ENCODE results near the gene DPP6.
"Not testable (repeated sequence)": the region's sequence is repeated elsewhere in the genome, so short reads cannot be mapped to it uniquely, and the experiment has no call there.

Gene DPP6

DNA sequence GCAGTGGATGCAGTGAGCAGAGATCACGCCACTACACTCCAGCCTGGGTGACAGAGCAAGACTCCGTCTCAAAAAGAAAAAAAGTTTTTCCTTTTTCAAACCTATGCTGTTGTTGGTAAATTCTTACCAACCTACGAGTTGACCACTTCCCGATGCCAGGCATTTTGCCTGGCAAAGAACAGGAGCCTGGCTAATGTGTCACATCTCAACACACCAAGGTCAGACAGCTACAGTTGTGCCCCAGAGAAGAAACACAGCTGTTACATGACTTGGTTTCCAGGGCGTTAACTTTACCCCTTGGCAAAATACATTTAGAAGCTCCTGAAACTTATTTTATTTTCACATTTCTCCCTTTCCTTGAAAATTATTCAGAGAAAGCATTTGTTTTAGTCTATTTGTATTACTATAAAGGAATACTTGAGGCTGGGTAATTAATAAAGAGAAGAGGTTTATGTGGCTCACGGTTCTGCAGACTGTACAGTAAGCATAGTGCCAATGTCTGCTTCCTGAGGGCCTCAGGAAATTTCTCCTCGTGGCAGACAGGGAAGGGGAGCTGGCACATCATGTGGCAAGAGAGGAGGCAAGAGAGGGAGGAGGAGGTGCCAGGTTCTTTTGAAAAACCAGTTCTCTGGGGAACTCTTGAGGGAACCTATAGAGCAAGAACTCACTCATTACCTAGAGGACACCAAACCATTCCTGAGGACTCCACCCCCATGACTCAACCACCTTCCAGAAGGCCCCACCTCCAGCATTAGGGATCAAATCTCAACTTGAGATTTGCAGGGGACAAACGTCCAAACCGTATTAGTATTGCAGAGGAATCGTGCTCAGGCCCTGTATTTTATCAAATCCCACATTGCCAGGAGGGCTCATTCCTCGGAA, 867.4 kb downstream of the DPP6 start:
- TF ChIP-seq, protein P1, sequence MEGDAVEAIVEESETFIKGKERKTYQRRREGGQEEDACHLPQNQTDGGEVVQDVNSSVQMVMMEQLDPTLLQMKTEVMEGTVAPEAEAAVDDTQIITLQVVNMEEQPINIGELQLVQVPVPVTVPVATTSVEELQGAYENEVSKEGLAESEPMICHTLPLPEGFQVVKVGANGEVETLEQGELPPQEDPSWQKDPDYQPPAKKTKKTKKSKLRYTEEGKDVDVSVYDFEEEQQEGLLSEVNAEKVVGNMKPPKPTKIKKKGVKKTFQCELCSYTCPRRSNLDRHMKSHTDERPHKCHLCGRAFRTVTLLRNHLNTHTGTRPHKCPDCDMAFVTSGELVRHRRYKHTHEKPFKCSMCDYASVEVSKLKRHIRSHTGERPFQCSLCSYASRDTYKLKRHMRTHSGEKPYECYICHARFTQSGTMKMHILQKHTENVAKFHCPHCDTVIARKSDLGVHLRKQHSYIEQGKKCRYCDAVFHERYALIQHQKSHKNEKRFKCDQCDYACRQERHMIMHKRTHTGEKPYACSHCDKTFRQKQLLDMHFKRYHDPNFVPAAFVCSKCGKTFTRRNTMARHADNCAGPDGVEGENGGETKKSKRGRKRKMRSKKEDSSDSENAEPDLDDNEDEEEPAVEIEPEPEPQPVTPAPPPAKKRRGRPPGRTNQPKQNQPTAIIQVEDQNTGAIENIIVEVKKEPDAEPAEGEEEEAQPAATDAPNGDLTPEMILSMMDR (conservative IDR thresholded peaks at IDR 0.05; ENCODE audit: low read depth, low read length): no peak

DNA sequence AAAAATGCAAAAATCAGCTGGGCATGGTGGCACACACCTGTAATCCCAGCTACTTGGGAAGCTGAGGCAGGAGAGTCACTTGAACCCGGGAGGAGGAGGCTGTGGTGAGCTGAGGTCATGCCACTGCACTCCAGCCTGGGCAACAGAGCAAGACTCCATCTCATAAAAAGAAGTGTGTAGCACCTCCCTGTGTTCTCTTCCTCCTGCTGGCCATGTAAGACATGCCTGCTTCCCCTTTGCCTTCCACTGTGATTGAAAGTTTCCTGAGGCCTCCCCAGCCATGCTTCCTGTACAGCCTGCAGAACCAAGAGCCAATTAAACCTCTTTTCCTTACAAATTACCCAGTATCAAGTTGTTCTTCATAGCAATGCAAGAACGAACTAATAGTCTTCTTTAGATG, 870.3 kb downstream of the DPP6 start:
- H2AFZ ChIP-seq (ENCODE audit: low read depth); H4K20me1 ChIP-seq (ENCODE audit: insufficient read depth); H3K27ac ChIP-seq; H3K4me3 ChIP-seq (IDR thresholded peaks at IDR 0.05; ENCODE audit: insufficient read depth, low read depth, low read length); H3K4me2 ChIP-seq; H3K27me3 ChIP-seq (ENCODE audit: insufficient read depth, low read depth); H3K36me3 ChIP-seq (ENCODE audit: insufficient read depth); H3K9ac ChIP-seq; H3K79me2 ChIP-seq (ENCODE audit: insufficient read depth, low read depth); H3K4me1 ChIP-seq (ENCODE audit: low read depth, poor library complexity, severe bottlenecking): not testable (repeated sequence)

More for the DNA sequence above, 867.4 kb downstream of the DPP6 start:
- no peak overlapping the region for H3K9ac ChIP-seq
- H3K4me1 ChIP-seq (ENCODE audit: low read depth, poor library complexity, severe bottlenecking): no peaks in the 10 kb centered on the region
- H3K27me3 ChIP-seq (ENCODE audit: insufficient read depth, low read depth): no peaks in the 10 kb centered on the region
- no peaks in the 10 kb centered on the region for H4K20me1 ChIP-seq (ENCODE audit: insufficient read depth)
- H3K4me3 ChIP-seq (IDR thresholded peaks at IDR 0.05; ENCODE audit: insufficient read depth, low read depth, low read length): no peak overlapping the region
- H3K79me2 ChIP-seq (ENCODE audit: insufficient read depth, low read depth): no peaks in the 10 kb centered on the region
- no peak overlapping the region for H2AFZ ChIP-seq (ENCODE audit: low read depth)
- no peak overlapping the region for H3K4me2 ChIP-seq
- no peaks in the 10 kb centered on the region for H3K36me3 ChIP-seq (ENCODE audit: insufficient read depth)
- H3K27ac ChIP-seq: no peak overlapping the region

GRCh38 chr7:154927624-154928125, 875.5 kb downstream of the DPP6 start:
- no peaks in the 10 kb centered on the region for H3K79me2 ChIP-seq (ENCODE audit: insufficient read depth, low read depth)
- H4K20me1 ChIP-seq (ENCODE audit: insufficient read depth): no peaks in the 10 kb centered on the region
- H3K27ac ChIP-seq: peak overlapping the region; percentile 10; the same call in 1 of the 2 replicates
- peak overlapping the region; percentile 67 for H3K4me2 ChIP-seq
- peak overlapping the region; percentile 14; the same call in 1 of the 2 replicates for H3K9ac ChIP-seq
- H3K36me3 ChIP-seq (ENCODE audit: insufficient read depth): no peaks in the 10 kb centered on the region
- no peak overlapping the region for H3K4me3 ChIP-seq (IDR thresholded peaks at IDR 0.05; ENCODE audit: insufficient read depth, low read depth, low read length)
- TF ChIP-seq, protein P1 (conservative IDR thresholded peaks at IDR 0.05; ENCODE audit: low read depth, low read length): peak; percentile 94
- H3K27me3 ChIP-seq (ENCODE audit: insufficient read depth, low read depth): no peaks in the 10 kb centered on the region
- H2AFZ ChIP-seq (ENCODE audit: low read depth): peak overlapping the region; percentile 87
- no peaks in the 10 kb centered on the region for H3K4me1 ChIP-seq (ENCODE audit: low read depth, poor library complexity, severe bottlenecking)

DNA sequence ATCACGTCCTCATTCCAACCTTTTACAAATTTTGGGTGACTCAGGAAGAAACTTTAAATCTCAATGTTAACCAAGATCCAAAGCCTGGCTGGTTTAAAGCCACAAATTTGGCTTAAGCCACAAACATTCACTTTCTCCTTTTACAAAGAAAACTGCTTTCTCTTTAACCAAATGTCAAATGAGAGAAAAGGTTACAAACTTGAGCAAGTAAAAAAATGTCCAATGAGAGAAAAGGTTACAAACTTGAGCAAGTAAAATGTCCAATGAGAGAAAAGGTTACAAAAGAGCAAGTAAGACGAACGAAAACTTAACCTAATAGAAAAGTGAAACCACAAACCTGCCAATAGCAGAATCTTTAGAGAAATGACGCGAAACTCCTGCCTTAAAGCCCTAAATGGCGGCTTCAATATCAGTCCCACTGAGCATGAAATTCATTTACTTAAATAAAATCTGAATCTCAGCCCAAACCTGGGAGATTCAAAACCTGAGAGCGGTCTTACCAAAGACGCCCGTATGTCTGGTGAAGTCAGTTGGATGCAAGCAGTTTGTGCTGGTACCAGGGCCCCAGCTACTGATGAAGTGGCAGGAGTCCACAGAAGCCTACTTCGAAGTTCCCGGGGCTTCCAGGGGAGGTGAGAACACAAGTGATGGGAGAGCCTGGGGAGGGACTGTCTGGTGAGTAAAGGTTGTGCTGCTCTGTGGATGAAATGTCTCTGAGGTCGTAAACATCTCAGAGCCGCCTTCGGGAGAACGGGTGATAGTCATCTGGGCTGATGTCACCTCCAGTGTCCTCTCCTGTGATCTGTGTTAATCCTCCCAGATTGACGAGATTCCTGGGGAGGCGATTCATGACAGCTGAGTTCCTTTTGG, 876.2 kb downstream of the DPP6 start:
- peak overlapping the region; percentile 10; the same call in 1 of the 2 replicates for H3K27ac ChIP-seq
- H4K20me1 ChIP-seq (ENCODE audit: insufficient read depth): no peaks in the 10 kb centered on the region
- H3K27me3 ChIP-seq (ENCODE audit: insufficient read depth, low read depth): no peaks in the 10 kb centered on the region
- peak overlapping the region; percentile 67 for H3K4me2 ChIP-seq
- no peaks in the 10 kb centered on the region for H3K4me1 ChIP-seq (ENCODE audit: low read depth, poor library complexity, severe bottlenecking)
- H2AFZ ChIP-seq (ENCODE audit: low read depth): peak overlapping the region; percentile 87
- no peaks in the 10 kb centered on the region for H3K36me3 ChIP-seq (ENCODE audit: insufficient read depth)
- H3K79me2 ChIP-seq (ENCODE audit: insufficient read depth, low read depth): no peaks in the 10 kb centered on the region
- peak overlapping the region; percentile 14; the same call in 1 of the 2 replicates for H3K9ac ChIP-seq
- TF ChIP-seq, protein P1 (conservative IDR thresholded peaks at IDR 0.05; ENCODE audit: low read depth, low read length): no peak
- peak overlapping the region; percentile 63 for H3K4me3 ChIP-seq (IDR thresholded peaks at IDR 0.05; ENCODE audit: insufficient read depth, low read depth, low read length)
